Measurements from ENCODE around the gene AP4M1.
"Not testable (repeated sequence)": the region's sequence is repeated elsewhere in the genome, so short reads cannot be mapped to it uniquely, and the experiment has no call there.

The AP4M1 gene

DNA sequence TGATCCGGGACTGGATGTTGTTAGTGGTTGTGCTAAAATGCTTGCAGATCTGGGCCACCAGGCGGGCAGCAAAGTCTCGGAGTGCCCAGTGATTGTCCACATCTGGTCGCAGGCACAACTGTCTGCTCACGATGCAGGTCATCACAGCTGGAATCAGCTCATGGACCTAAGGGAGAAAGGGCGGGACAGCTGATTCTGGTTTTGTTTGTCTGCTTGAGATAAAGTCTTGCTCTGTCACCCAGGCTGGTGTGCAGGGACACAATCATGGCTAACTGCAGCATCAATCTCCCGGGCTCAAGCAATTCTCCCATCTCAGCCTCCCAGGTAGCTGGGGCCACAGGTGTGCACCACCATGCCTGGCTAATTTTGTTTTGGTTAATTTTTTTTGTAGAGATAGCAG, 9.7 kb downstream of the AP4M1 start:
- no peak for DNase-seq

DNA sequence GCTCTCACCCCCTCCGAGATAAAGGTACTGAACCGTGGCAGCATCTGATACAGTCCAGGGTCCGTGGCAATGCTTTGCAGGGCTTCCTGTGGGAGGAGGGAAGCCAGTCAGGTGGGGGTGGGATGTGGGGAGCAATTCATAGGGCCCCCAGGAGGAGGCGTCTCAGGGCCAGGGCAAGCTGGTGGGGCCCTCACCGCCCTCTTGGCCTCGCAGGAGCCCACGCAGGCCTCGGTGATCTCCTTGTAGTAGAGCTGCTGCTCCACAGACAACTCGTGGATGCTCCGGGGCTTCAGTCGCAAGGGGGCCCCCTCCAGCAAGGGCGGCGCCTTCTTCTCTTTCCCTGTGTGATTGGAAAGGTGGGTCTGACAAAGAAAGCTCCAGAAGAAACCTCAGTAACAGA, 10.5 kb downstream of the AP4M1 start:
- DNase-seq: no peak

DNA sequence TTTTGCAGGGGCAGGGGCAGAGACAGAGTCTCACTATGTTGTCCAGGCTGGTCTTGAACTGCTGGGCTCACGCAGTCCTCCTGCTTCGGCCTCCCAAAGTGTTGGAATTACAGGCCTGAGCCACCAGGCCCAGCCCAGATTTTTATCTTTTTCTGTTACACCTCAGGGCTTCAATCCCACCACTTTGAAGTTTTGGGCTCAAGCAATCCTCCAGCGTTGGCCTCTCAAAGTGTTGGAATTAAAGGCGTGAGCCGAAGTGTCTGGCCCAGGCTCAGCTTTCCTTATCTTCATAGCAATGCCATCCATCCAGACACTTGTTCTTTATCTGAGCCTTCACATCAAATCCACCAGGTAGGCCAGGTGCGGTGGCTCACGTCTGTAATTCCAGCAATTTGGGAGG, 13.6 kb downstream of the AP4M1 start:
- no peak for DNase-seq

DNA sequence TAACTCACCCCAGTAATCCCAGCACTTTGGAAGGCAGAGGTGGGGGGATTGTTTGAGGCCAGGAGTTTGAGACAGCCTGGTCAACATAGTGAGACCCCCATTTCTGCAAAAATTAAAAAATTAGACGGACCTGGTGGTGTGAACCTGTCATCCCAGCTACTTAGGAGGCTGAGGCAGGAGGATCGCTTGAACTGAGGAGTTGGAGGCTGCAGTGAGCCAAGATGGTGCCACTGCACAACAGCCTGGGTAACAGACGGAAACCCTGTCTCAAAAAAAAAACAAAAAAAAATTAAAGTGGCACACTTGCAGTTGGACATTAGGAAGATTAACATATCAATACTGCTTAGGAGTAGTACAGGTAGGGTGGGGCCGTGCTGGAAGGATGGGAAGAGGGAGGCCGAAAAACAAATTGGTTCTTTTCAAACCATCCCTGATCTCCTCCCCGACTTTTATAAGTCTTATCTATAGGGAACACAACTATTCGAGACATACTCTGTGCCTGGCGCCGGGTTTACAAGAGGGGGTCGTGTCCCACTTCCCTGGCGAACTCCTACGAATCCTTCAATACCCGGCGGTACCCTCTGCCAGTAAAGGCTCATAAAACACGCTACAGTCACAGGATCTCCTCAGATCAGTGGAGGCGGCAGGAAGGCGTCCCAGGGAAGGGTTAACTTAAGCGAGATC, 17.1 kb downstream of the AP4M1 start:
- no peak for DNase-seq

DNA sequence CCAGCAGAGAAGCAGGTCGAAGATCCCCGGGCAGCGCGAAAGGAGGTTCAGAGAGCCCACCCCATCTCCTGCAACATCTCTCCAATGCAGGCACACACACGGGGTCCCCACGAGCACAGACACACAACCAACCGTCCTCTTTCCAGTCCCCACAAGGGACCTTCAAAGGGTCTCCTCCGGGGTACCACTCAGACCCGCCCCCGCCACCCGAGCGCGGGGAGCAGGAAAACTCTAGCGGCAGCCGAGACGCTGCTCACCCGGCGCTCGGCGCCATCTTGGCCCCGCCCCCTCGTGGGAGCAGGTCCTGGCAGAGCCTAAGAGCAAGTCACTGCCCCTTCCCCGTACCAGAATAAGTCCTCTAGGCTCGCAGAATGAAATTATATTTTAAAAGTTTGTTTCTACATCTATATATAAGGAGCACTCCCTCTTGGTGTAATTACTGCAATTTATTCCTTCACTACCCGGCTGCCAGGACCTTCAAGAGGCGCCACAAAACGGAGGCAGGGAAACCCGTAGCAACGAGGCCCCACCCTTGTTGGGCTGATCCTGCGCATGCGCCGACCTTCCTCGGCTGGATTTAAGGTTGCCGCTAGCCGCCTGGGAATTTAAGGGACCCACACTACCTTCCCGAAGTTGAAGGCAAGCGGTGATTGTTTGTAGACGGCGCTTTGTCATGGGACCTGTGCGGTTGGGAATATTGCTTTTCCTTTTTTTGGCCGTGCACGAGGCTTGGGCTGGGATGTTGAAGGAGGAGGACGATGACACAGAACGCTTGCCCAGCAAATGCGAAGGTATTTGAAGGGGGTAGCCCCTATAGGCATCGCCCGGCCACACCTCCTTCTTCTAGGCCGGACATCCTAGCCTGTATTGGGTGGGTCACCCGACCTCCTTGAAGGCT, 17.9 kb downstream of the AP4M1 start, which contains the start of the genes CNPY4 and TAF6:
TSS of gene CNPY4 (plus strand) at position 563 of the 898 bp plus-strand sequence. CDS start at position 674, 111 bp downstream.
TSS of gene TAF6 (minus strand) at position 287 of the 898 bp plus-strand sequence. CDS start 5,149 bp downstream, outside the sequence.
- DNase-seq: peak; percentile 92

DNA sequence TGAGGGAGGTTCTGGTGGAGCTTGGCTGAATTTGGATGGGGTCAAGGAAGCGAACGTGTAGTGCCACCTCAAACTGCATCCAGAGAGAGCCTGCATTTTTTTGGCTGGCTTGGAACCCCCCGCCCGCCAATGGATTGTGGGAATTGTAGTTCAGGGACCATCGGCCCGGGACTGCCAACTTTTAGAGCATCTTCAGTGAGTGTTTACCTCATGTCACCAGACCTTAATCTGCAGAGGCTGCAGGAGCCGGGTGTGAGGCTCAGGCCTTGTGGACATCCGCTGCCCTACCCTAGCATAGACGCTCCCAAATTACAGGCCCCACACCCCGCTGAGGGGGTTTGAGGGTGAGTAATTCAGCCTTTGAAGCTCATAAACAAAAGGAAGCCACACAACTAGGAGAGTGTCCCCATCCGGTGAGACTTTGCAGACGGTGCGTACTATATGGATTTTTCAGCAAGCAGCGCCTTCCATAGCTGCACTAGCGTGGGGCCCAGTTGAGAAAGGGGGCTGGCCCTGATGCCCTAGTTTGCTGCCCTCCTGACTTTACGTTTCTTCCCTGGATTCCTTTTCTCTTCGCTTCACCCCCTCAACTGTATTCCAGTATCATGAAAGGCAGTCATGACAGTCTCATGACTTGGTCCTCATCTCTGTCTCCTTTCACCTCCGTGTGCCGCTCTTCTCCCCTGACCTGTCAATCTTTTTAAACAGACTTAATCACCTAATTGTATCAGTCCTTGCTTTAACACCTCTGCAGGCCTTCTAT, 18.7 kb downstream of the AP4M1 start:
- peak; percentile 51 for DNase-seq

DNA sequence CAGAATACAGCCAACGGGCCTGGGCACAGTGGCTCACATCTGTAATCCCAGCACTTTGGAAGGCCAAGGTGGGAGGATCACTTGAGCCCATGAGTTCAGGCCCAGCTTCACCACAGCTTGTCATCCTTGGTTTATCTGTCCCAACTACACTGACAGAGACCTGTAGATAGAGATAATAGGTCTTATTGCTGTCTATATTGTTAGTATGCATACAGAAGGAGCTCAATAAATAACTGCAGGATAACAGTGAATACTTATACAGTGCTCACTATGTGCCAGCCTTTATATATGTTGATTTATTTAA, 19.2 kb downstream of the AP4M1 start:
- DNase-seq: no peak

DNA sequence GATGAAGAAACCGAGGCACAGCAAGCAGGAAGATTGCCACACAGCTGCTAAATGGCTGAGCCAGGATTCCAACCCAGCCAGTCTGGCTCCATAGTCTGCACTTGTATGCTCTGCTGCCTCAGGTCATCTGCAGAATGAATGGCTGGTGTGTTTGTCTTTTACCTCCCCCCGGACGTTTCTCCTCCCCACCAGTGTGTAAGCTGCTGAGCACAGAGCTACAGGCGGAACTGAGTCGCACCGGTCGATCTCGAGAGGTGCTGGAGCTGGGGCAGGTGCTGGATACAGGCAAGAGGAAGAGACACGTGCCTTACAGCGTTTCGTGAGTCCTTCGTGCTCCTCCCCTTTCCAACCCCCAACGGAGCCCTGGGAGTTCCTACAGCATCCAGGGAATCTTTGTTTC, 20.6 kb downstream of the AP4M1 start:
- DNase-seq: no peak

DNA sequence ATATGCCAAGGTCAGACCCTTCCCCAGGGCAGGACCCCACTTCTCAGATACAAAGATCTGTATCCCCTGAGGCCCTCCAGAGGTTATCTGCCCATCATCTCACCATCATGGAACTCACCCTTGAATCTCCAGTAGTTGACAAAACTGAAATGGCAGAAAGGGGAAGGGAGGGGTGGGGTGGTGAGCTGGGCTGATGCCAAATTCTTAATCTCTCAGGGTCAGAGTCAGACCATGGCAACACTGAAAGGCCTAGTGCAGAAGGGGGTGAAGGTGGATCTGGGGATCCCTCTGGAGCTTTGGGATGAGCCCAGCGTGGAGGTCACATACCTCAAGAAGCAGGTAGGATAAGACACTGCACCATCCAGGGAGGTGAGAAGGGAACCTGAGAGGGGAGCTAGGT, 21.1 kb downstream of the AP4M1 start:
- no peak for DNase-seq

DNA sequence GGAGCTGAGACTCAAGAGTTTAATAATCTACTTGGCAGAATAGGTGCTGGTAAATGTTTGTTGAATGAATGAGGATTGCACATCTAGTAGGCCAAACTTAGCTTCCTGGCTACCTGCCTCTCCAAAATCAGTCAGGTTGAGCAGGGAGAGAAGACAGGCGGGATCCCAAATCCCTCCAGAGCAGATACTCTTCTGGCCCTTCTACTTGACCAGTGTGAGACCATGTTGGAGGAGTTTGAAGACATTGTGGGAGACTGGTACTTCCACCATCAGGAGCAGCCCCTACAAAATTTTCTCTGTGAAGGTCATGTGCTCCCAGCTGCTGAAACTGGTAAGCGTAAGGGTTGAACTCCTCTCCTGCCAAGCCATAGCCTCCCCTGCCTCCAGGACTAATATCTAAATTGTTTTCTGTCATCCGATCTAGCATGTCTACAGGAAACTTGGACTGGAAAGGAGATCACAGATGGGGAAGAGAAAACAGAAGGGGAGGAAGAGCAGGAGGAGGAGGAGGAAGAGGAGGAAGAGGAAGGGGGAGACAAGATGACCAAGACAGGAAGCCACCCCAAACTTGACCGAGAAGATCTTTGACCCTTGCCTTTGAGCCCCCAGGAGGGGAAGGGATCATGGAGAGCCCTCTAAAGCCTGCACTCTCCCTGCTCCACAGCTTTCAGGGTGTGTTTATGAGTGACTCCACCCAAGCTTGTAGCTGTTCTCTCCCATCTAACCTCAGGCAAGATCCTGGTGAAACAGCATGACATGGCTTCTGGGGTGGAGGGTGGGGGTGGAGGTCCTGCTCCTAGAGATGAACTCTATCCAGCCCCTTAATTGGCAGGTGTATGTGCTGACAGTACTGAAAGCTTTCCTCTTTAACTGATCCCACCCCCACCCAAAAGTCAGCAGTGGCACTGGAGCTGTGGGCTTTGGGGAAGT, 23.1 kb downstream of the AP4M1 start:
- no peak for DNase-seq

DNA sequence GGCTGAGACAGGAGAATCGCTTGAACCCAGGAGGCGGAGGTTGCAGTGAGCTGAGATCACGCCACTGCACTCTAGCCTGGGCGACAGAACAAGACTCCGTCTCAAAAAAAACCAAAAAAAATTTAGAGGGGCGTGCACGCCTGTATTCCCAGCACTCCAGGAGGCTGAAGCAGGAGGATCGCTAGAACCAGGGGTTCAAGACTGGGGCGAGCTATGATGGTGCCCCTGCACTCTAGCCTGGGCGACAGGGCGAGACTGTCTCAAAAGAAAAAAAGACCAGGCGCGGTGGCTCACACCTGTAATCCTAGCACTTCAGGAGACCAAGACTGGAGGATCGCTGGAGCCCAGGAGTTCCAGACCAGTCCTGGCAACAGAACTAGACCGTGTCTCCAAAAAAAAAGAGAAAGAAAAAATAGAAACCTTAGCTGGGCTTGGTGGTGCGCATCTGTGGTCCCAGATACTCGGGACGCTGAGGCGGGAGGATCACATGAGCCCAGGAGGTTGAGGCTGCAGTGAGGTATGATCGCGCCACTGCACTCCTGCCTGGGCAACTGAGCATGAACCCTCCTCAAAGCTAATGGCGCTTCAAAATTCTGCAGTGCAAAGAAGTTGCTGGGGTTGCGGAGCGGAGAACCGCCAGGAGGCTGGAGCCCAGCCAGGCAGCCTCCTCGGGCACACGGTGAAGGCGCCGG, 24.9 kb downstream of the AP4M1 start:
- no peak for DNase-seq

DNA sequence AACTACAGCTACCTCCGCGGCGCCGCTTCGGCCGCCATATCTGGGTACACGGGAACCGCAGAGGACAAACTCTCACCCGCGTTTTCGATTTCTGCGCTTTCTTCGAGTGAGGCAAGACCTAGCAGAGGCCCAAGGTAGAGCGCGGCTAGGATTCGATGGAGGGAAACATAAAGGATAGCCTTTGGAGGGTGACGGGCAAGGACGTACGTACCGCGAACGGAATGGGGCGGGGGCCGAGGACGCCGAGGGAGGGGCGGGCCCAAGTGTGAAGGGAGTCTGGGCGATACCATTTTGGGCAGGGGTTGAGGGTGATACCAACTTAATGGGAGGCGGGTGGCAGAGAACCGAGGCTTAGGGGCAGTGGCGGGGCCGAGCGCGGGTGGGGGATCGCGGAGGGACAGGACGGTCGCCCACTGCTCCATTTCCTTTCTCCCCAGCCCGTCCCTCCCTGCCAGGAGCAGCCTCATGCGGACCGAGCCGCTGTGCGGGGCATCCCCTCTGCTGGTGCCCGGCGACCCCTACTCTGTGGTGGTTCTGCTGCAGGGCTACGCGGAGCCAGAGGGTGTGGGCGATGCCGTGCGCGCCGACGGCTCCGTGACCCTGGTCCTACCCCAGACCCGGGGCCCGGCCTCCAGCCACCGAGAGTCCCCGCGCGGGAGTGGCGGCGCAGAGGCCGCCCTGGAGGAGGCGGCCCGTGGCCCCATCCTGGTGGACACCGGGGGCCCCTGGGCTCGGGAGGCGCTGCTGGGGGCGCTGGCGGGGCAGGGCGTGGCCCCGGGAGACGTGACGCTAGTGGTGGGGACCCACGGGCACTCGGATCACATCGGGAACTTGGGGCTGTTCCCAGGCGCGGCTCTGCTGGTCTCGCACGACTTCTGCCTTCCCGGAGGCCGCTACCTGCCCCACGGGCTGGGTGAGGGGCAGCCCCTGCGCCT, 25.8 kb downstream of the AP4M1 start, which contains the start of gene MBLAC1:
TSS of gene MBLAC1 (plus strand) at position 37 of the 935 bp plus-strand sequence. CDS start at position 466, 429 bp downstream.
- DNase-seq: peak; percentile 83

DNA sequence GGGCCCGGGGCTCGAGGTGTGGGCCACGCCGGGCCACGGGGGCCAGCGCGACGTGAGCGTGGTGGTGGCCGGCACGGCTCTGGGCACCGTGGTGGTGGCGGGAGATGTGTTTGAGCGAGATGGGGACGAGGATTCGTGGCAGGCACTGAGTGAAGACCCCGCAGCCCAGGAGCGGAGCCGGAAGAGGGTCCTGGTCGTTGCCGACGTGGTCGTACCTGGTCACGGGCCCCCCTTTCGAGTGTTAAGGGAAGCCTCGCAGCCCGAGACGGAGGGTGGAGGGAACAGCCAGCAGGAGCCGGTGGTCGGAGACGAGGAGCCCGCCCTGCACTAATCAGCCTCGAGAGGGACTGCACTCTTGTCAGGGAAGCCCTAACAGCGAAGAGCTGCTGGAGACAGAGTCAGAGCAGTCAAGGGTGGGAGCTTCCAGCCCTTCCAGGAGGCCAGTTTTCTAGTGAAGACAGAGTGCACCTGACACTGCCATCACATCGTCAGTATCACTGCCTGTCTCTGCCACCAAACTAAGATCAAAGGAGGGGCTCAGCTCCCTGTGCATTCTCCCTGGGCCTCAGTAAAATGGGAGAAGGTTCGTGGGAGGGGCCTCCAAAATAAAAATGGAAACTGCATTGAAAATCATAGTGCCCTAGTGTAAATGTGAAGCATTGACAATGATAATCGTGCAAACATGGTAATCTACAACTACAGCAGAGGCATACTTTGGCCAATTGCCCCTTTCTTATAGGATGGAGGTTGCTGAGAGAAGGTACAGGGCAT, 26.6 kb downstream of the AP4M1 start:
- no peak for DNase-seq

DNA sequence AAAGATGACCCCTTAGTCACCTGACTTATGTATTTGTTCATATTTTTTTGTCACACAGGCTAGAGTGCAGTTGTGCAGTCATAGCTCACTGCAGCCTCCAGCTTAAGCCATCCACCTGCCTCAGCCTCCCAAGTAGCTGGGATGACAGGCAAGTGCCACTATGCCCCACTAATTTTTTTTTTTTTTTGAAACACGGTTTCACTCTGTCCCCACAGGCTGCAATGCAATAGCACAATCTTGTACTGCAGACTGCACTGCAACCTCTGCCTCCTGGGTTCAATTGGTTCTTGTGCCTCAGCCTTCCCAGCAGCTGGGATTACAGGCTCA, 27.2 kb downstream of the AP4M1 start:
- no peak for DNase-seq

DNA sequence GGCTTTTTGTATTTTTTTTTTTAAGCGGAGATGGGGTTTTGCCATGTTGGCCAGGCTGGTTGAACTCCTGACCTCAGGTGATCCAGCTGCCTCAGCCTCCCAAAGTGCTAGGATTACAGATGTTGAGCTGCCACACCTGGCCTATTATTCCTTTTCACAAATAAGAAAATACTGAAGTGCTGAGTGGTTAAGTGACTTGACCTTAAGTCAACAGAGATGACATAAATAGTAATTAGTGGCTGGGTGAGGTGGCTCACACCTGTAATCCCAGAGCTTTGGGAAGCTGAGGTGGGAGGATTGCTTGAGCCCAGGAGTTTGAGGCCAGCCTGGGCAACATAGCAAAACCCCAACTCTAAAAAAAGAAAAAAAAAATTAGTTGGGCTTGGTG, 28.8 kb downstream of the AP4M1 start:
- not testable (repeated sequence) for DNase-seq

DNA sequence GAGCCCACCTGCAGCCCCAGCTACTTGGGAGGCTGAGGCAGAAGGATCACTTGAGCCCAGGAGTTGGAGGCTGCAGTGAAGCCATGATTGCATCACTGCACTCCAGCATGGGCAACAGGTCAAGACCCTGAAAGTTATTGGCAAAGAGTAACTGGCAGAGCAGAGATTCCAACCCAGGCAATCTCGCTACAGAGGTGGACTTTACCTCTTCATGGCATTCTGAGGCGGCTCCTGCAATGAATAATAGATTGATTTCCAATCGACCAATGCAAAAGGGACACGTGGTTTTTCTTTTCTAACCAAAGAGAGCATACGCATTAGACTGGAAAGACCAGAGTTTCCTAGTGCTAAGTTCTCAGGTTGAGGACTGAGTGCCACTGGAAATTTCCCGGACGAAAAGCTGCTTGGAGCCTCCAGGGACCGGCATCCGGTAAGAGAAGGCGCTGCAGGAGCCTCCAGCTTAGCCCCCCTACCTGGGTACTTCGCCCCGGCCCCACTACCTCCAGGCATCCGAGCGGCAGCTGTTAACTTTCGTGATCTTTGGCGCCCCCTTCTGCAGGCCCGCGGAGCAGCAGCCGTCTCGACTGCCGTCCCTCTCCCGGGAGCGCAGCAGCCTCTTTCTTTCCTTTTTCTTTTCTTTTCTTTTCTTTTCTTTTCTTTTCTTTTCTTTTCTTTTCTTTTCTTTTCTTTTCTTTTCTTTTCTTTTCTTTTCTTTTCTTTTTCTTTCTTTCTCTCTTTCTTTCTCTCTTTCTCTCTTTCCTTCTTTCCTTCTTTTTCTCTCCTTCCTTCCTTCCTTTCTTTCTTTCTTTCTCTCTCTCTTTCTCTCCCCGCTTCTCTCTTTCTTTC, 29.4 kb downstream of the AP4M1 start:
- DNase-seq: peak; percentile 70

DNA sequence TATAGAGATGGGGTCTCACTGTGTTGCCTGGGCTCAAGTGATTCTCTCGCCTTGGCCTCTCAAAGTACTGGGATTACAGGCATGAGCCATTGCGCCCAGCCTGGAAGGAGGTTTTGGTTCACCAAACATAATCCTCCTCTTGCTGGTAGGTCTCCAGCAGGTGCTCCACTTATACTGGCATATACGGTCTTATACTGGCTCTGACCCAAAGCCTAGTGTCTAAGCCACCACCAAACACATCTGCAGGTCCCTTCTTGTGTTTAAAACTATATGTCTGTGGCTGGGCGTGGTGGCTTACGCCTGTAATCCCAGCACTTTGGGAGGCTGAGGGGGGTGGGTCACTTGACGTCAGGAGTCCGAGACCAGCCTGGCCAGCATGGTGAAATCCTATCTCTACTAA, 30.7 kb downstream of the AP4M1 start:
- DNase-seq: no peak

DNA sequence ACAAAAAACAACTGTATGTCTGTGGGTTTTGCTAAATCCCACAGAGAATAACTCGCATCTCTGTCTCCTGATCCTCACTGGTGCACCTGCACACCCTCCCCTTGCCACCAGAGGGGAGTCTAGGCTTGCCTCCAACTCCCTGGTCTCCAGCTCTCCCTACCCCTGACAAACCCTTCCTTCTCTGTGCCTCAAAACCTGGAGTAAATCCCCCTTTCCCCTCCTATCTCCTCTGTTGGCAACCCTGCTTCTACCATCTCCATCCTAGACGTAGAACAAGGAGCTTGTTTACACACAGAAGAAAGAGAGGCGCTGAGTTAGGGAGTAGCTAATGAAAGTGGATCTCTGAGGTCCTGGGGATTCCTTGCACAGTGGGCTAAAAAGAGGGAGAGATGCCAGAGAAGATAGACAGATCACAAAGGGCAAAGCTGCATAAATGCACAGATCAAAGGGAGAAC, 31.3 kb downstream of the AP4M1 start:
- DNase-seq: peak; percentile 56

Data from activated CD4-positive, alpha-beta T cell treated with anti-CD3 and anti-CD28 coated beads for 1 hour (primary cell).